Epithelial cell of proximal tubule (primary cell): ENCODE data around the gene LTBP3. TPM values are rescaled to one million over a fixed set of nuclear protein-coding genes. Genes with fewer than 3 reads are reported as not detected.

ENCODE experiments used
- DNase-seq: peaks from one replicate; pipeline ENCODE4 v3.0.0-alpha.2; 2011; ENCODE audit warnings: low read depth
- H3K4me3 ChIP-seq: 2 replicates; pipeline ENCODE4 v1.5.1; 2011; ENCODE audit warnings: low read depth, mild to moderate bottlenecking, low read length
- total RNA-seq: library from RNA; depleted of rRNA; stranded (reverse); fragments of >200 nt; gene quantifications from 2 replicates; pipeline ENCODE4 v1.2.3, GENCODE V29; 2015
- TF ChIP-seq, protein P1 (sequence below): conservative IDR thresholded peaks from 2 replicates; pipeline ENCODE4 v1.5.1; 2012; ENCODE audit warnings: low read depth, mild to moderate bottlenecking, low read length

LTBP3 gene
- total RNA-seq, 1 donor from 2014 or later: 102 TPM

DNA sequence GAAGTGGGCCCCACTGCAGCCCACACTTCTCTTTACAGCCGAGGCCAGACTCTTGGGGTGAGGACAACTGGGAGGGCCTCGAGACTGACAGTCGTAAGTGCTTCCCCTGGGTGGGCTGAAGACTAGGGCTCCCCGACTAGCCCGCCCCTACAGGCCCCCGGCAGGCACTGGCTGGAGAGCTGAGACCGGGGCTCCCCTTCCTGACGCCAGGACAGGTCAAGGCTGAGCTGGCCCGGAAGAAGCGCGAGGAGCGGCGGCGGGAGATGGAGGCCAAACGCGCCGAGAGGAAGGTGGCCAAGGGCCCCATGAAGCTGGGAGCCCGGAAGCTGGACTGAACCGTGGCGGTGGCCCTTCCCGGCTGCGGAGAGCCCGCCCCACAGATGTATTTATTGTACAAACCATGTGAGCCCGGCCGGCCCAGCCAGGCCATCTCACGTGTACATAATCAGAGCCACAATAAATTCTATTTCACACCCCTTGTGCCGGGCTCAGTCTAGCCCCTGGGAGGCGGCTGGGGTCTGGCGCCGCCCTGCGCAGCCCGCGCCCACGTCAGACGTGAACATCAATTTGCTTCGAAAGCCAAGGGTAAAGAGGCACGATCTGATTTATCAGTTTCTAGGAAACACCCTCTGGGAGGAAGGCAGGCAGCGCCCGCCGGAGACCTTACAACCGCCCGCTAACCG lies 19.8 kb downstream of the LTBP3 start:
- DNase-seq: no peak
- no peak overlapping the region for H3K4me3 ChIP-seq
- TF ChIP-seq, protein P1, sequence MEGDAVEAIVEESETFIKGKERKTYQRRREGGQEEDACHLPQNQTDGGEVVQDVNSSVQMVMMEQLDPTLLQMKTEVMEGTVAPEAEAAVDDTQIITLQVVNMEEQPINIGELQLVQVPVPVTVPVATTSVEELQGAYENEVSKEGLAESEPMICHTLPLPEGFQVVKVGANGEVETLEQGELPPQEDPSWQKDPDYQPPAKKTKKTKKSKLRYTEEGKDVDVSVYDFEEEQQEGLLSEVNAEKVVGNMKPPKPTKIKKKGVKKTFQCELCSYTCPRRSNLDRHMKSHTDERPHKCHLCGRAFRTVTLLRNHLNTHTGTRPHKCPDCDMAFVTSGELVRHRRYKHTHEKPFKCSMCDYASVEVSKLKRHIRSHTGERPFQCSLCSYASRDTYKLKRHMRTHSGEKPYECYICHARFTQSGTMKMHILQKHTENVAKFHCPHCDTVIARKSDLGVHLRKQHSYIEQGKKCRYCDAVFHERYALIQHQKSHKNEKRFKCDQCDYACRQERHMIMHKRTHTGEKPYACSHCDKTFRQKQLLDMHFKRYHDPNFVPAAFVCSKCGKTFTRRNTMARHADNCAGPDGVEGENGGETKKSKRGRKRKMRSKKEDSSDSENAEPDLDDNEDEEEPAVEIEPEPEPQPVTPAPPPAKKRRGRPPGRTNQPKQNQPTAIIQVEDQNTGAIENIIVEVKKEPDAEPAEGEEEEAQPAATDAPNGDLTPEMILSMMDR: no peak

DNA sequence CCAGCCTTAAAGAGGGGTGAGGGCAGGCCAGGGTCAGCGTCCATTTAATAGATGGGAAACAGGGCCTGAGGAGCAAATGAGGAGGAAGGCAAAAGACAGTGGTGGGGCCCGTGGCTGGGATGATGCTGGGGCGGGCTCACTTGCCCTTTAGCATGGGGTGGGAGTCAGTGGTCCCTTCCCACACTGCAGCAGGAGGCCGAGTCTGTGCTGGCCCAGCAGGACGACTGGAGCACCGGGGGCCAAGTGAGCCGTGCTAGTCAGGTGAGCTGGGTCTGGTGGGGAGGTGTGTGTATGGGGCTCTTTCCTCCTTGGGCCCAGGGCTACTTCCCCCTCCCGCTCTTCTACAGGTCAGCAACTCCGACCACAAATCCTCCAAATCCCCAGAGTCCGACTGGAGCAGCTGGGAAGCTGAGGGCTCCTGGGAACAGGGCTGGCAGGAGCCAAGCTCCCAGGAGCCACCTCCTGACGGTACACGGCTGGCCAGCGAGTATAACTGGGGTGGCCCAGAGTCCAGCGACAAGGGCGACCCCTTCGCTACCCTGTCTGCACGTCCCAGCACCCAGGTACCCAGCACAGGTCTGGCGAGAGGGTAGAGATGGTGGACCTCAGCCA lies 20.4 kb downstream of the LTBP3 start:
- DNase-seq: no peak
- no peak overlapping the region for H3K4me3 ChIP-seq
- TF ChIP-seq, protein P1: no peak

DNA sequence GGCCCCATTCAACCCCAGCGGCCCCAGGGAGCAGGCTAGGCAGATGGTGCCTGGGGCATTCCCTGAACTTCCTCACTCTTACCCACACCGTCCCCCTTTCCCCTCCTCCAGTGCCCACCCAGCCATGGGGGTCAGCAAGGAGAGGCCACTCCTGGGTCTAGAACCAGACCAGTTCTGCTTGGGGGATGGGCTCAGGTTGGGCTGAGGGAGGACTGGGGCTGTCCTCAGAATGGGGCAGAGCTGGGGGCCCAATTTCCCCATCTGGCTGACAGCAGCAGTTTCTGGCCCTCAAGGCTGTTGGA lies 20.9 kb downstream of the LTBP3 start:
- TF ChIP-seq, protein P1: no peak
- no peak for DNase-seq
- no peak overlapping the region for H3K4me3 ChIP-seq

DNA sequence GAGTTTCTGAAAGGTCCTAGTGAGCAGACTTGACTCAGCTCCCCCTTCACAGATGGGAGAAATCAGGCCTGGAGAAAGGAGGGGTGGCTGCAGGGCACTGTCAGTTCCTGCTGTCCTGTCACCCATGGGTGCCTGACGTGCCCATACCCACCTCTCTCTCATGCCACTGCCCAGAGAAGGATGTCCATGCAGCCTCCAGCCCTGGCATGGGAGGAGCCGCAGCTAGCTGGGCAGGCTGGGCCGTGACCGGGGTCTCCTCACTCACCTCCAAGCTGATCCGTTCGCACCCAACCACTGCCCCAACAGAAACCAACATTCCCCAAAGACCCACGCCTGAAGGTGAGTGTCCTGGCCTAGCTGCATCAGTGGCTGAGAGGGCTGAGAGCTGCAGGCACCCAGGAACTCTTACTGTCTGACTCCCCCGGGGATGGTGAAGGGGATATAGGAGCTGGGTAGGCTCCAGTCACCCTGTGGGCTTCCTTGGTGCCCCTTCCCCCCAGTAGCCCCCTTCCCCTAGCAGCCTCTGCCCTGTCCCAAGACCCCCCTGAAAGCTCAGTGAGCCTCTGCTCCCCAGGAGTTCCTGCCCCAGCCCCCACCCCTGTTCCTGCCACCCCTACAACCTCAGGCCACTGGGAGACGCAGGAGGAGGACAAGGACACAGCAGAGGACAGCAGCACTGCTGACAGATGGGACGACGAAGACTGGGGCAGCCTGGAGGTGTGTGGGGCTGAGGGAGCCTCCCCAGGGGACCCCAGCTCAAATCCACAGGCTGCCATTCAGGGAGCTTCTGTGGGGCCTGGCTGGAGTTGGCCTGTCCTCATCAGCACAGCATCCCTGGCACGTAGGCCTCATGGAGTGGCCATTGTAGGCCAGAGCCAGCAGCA lies 21.5 kb downstream of the LTBP3 start:
- no peak for DNase-seq
- TF ChIP-seq, protein P1: no peak

DNA sequence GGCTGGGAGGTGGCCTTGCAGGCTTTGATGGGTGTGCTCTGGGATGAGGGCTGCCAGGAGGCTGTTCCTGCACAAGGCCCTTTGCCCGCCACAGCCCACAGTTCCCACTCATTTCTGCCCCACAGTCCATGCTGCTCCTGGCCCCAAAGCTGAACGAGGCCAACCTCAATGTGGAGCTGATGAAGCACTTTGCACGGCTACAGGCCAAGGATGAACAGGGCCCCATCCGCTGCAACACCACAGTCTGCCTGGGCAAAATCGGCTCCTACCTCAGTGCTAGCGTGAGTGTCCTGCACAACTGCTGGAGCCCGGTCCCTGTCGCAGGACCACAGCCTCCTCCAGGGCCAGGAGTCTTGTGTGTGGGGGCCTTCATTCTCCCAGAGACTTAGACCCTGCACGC lies 23.1 kb downstream of the LTBP3 start:
- TF ChIP-seq, protein P1: no peak
- DNase-seq: no peak

More for the DNA sequence above, 21.5 kb downstream of the LTBP3 start:
- H3K4me3 ChIP-seq: no peak overlapping the region

DNA sequence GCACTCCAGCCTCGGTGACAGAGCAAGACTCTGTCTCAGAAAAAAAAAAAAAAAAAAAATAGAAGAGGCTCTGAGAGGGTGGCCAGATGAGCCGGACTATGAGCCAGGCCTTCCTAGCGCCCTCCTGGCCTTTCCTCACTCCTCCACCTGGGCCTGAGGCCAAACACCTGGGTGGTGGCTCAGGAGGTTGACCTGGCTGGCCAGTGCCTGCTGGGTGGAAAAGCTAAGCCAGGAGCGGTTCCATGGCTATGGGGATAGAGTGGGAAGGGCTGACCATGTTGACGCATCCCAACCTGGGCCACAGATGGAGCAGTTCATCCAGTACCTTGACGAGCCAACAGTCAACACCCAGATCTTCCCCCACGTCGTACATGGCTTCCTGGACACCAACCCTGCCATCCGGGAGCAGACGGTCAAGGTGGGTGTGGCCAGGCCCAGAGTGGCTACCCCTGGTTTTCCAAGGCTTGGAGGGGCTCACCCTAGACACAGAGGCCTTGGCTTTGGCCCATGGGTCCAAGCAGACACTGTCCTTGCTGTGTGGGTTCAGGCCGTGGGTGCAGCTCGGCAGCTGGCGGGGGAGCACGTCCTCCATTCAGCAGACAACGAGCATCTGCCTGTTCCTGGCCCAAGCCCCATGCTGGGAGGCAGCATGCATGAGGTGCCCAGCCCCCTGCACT lies 25.6 kb downstream of the LTBP3 start:
- TF ChIP-seq, protein P1: no peak
- no peak for DNase-seq
- H3K4me3 ChIP-seq: no peak overlapping the region

More for the DNA sequence above, 23.1 kb downstream of the LTBP3 start:
- no peak overlapping the region for H3K4me3 ChIP-seq
